Body of pancreas (tissue), 4 donors: ENCODE results near the gene WDFY4. TPM values are rescaled to one million over a fixed set of nuclear protein-coding genes. Genes with fewer than 3 reads are reported as not detected.

Experiments used
- ATAC-seq: fragments of 150-250 bp; one replicate; pipeline ENCODE4 v1.9.1; 2016
- DNase-seq, 4 donors: peaks; one replicate each; pipeline ENCODE4 v3.0.0-alpha.2; 2019
- H3K27ac ChIP-seq, 4 donors: fragments of 200-600 bp; sonication (generic); 1 replicate in 3 of 4; 2 replicates in 1 of 4; pipeline versions ENCODE4 v1.5.1 to v1.6.1; 2016 to 2019; ENCODE audit warnings: mild to moderate bottlenecking in 1 of 4, mixed read lengths in 1 of 4, moderate library complexity in 1 of 4
- H3K27me3 ChIP-seq, 2 donors: fragments of 200-600 bp; sonication (generic); one replicate each; pipeline ENCODE4 v1.6.0; 2016; ENCODE audit warnings: mild to moderate bottlenecking in 1 of 2
- H3K36me3 ChIP-seq, 2 donors: fragments of 200-600 bp; sonication (generic); replicated peaks in 1 of 2; 2 replicates each; pipeline ENCODE4 v1.5.1; 2016; ENCODE audit warnings: low read depth in 2 of 2; ENCODE audit not compliant: insufficient read depth in 1 of 2
- H3K4me1 ChIP-seq: fragments of 200-600 bp; sonication (generic); one replicate; pipeline ENCODE4 v1.6.0; 2016
- H3K4me3 ChIP-seq, 2 donors: fragments of 200-600 bp; sonication (generic); 1 replicate in 1 of 2; 2 replicates in 1 of 2; pipeline ENCODE4 v1.5.1; 2016 to 2019
- H3K9me3 ChIP-seq, 3 donors: fragments of 200-600 bp; sonication (generic); 1 replicate in 2 of 3; 2 replicates in 1 of 3; pipeline ENCODE4 v1.5.1; 2016
- CTCF ChIP-seq, 7 experiments: fragments of 450-650 bp in 4 of 7; fragments of 200-600 bp in 3 of 7; sonication (generic) in 3 of 7; IDR thresholded peaks; one replicate each; pipeline ENCODE4 v1.5.1; 2016 to 2019; ENCODE audit warnings: antibody characterized with exemption in 7 of 7
- POLR2A ChIP-seq, 3 donors: fragments of 450-650 bp; IDR thresholded peaks; one replicate each; pipeline ENCODE4 v1.6.1; 2016; ENCODE audit warnings: antibody characterized with exemption in 3 of 3, mild to moderate bottlenecking in 2 of 3
- WGBS, 2 donors: methylation state at CpG; one replicate each; pipeline ENCODE4 v1.1.5; 2017; 5-methylcytosine and 5-hydroxymethylcytosine counted together
- intact Hi-C: fragments of 100-400 bp; cut with DNase I; formaldehyde crosslinking; loops from one replicate; pipeline ENCODE4 v1.15.1; 2023
- total RNA-seq, 2 donors: library from RNA; depleted of rRNA; stranded (reverse); fragments of >200 nt; gene quantifications; one replicate each; pipeline ENCODE4 v1.1.0, GENCODE V29; 2016

The WDFY4 gene
- 1 to 10 TPM in 1 of 2 donors, under 1 TPM in 1; 0.66 to 2.3 TPM for total RNA-seq

- 65 to 72% methylated on average over 11 to 19 of the region's 23 CpGs for WGBS, 2 donors
- H3K4me3 ChIP-seq = no peak within 1 kb of the TSS
- intact Hi-C loops = no loop called here
- H3K4me1 ChIP-seq = no peaks in the 10 kb centered on the region
- H3K36me3 ChIP-seq = no peaks in the 10 kb centered on the region
- peak within 1 kb of the TSS in 1 of 4 donors; percentile 66 for H3K27ac ChIP-seq
- ATAC-seq (no peak), DNase-seq (peak in 1 of 4 donors; percentile 43)
- no peaks in the 10 kb centered on the region for H3K9me3 ChIP-seq
- no peaks in the 10 kb centered on the region for H3K27me3 ChIP-seq
- peak in 1 of 3 donors; percentile 11 for TF ChIP-seq POLR2A (IDR thresholded peaks at IDR 0.05)
- TF ChIP-seq CTCF (IDR thresholded peaks at IDR 0.05) = no peak
Measured at GRCh38 chr10:48684792-48685623, at the start of gene WDFY4. TSS of gene WDFY4 (plus strand) at chr10:48684873. CDS start at chr10:48709733, 24,860 bp downstream.

GRCh38 chr10:48634984-48635557 is 49.6 kb upstream of the WDFY4 start:
- Histone ChIP-seq H3K9me3 (no peaks in the 10 kb centered on the region), H3K27ac (no peak overlapping the region), H3K4me1 (no peaks in the 10 kb centered on the region), H3K36me3 (no peaks in the 10 kb centered on the region), H3K27me3 (no peaks in the 10 kb centered on the region), H3K4me3 (no peak overlapping the region)
- TF ChIP-seq CTCF (IDR thresholded peaks at IDR 0.05) = no peak
- TF ChIP-seq POLR2A (IDR thresholded peaks at IDR 0.05) = no peak
- no peak for DNase-seq
- no peak for ATAC-seq
- intact Hi-C loops = no loop called here
- 68 to 82% methylated on average over 6 to 8 of the region's 8 CpGs for WGBS, 2 donors

- intact Hi-C loops = no loop called here
- Histone ChIP-seq H3K36me3 (no peaks in the 10 kb centered on the region), H3K27ac (no peak overlapping the region), H3K9me3 (no peaks in the 10 kb centered on the region), H3K4me3 (no peak overlapping the region), H3K4me1 (no peaks in the 10 kb centered on the region), H3K27me3 (no peaks in the 10 kb centered on the region)
- DNase-seq = no peak
- TF ChIP-seq CTCF (IDR thresholded peaks at IDR 0.05) = no peak
- no peak for TF ChIP-seq POLR2A (IDR thresholded peaks at IDR 0.05)
- ATAC-seq = no peak
- WGBS, 2 donors = 44 to 57% methylated on average over 2 to 3 of the region's 3 CpGs
Measured at GRCh38 chr10:48636231-48636630, 48.4 kb upstream of the WDFY4 start.

- Histone ChIP-seq H3K36me3 (no peaks in the 10 kb centered on the region), H3K4me1 (no peaks in the 10 kb centered on the region), H3K27ac (no peak overlapping the region), H3K4me3 (no peak overlapping the region), H3K9me3 (no peaks in the 10 kb centered on the region), H3K27me3 (no peaks in the 10 kb centered on the region)
- TF ChIP-seq CTCF (IDR thresholded peaks at IDR 0.05) (no peak), POLR2A (IDR thresholded peaks at IDR 0.05) (no peak)
- no peak for DNase-seq
- ATAC-seq = no peak
- WGBS, 2 donors = 87 to 94% methylated on average over 3 of the region's 3 CpGs
- intact Hi-C loops = no loop called here
Measured at GRCh38 chr10:48636901-48637300, 47.8 kb upstream of the WDFY4 start.
